ENCODE results near the gene PHF21B. TPM values are rescaled to one million over a fixed set of nuclear protein-coding genes. Genes with fewer than 3 reads are reported as not detected.

The PHF21B gene
- total and polyA plus RNA-seq, 2 donors (not counting 3 experiments of a cell fraction or from before 2014, with no cell fraction given): not detected

GRCh38 chr22:44947846-44948245, 62.0 kb downstream of the PHF21B start:
- no peaks in the 10 kb centered on the region for H3K27me3 ChIP-seq (ENCODE audit: control insufficient read depth in 2 of 2, insufficient read depth in 2 of 2, low read length in 2 of 2)
- FAIRE-seq (no peak), DNase-seq (ENCODE audit: low read depth, low spot score) (no peak)
- no peaks in the 10 kb centered on the region for H3K9me1 ChIP-seq (replicated peaks; ENCODE audit: control insufficient read depth, extremely low read depth, insufficient read depth, low read length)
- ChIA-PET CTCF (no interaction called here), POLR2A (no interaction called here)
- TF ChIP-seq MAX (IDR thresholded peaks at IDR 0.05; ENCODE audit: insufficient read depth, insufficient read length): no peak
- TF ChIP-seq EZH2 (IDR thresholded peaks at IDR 0.05; ENCODE audit: borderline replicate concordance, low read depth, low read length, severe bottlenecking): no peak
- TF ChIP-seq GATA2 (IDR thresholded peaks at IDR 0.05; ENCODE audit: insufficient read depth, insufficient read length, low read depth, low read length): no peak
- no peak for TF ChIP-seq POLR2A (IDR thresholded peaks at IDR 0.05; ENCODE audit: low read depth, low read length)
- TF ChIP-seq POLR2AphosphoS5 (IDR thresholded peaks at IDR 0.05; ENCODE audit: insufficient read depth, low read depth, low read length): no peak
- TF ChIP-seq FOS (IDR thresholded peaks at IDR 0.05; ENCODE audit: borderline replicate concordance, insufficient read depth, low read length): no peak
- no peak for TF ChIP-seq CTCF (IDR thresholded peaks at IDR 0.05; ENCODE audit: extremely low read depth in 1 of 2, insufficient read depth in 1 of 2, low read depth in 1 of 2, low read length in 2 of 2)
- no peak for TF ChIP-seq JUN (IDR thresholded peaks at IDR 0.05; ENCODE audit: borderline replicate concordance, insufficient read depth, insufficient read length, low read depth)
- no TSS peak for BruUV-seq (replicated peaks)
- no peak overlapping the region for H3K4me2 ChIP-seq (ENCODE audit: insufficient read depth, low read length)
- no peaks in the 10 kb centered on the region for H3K4me1 ChIP-seq (ENCODE audit: control insufficient read depth, extremely low read depth, insufficient read depth, low read length)
- H4K20me1 ChIP-seq (replicated peaks; ENCODE audit: control insufficient read depth, extremely low read depth, insufficient read depth, low read length): no peaks in the 10 kb centered on the region
- intact Hi-C loops (cut with micrococcal nuclease) (no loop called here), dilution Hi-C loops (cut with MboI; ENCODE audit: extremely low pct_ligation_motif_present, low sequenced_read_pairs) (no loop called here)
- H3K36me3 ChIP-seq (ENCODE audit: control insufficient read depth in 2 of 2, extremely low read depth in 1 of 2, insufficient read depth in 2 of 2, low read length in 2 of 2): no peaks in the 10 kb centered on the region
- no peaks in the 10 kb centered on the region for H3K79me2 ChIP-seq (ENCODE audit: control insufficient read depth, insufficient read depth, low read length)
- H2AFZ ChIP-seq (ENCODE audit: low read depth, low read length): no peak overlapping the region
- H3K27ac ChIP-seq (ENCODE audit: insufficient read depth, low read depth, low read length): no peak overlapping the region
- H3K4me3 ChIP-seq (replicated peaks in 1 of 3; ENCODE audit: insufficient read depth in 1 of 3, low read depth in 1 of 3, low read length in 3 of 3): no peak overlapping the region
- H3K9ac ChIP-seq (replicated peaks; ENCODE audit: extremely low read depth, insufficient read depth, low read length): no peak overlapping the region
- no peaks in the 10 kb centered on the region for H3K9me3 ChIP-seq (replicated peaks; ENCODE audit: control insufficient read depth, insufficient read depth, low read length)
